ENCODE results near the gene SURF2. TPM values are rescaled to one million over a fixed set of nuclear protein-coding genes. Genes with fewer than 3 reads are reported as not detected.

SURF2 gene
- total RNA-seq, 1 donor from 2014 or later: 19.5 TPM

GRCh38 chr9:133353548-133353947, 2.8 kb upstream of the SURF2 start:
- no peak for DNase-seq (ENCODE audit: low spot score)

GRCh38 chr9:133354766-133355165, 1.6 kb upstream of the SURF2 start:
- DNase-seq (ENCODE audit: low spot score): no peak

GRCh38 chr9:133355881-133356357, 431 bp upstream of the SURF2 start:
- no peak for DNase-seq (ENCODE audit: low spot score)

- no peak for DNase-seq (ENCODE audit: low spot score)
Measured at GRCh38 chr9:133357656-133358055, 1.3 kb downstream of the SURF2 start.

GRCh38 chr9:133359399-133360175, 3.2 kb downstream of the SURF2 start:
- DNase-seq (ENCODE audit: low spot score): no peak

GRCh38 chr9:133360400-133361393, 4.3 kb downstream of the SURF2 start:
- DNase-seq (ENCODE audit: low spot score): no peak

GRCh38 chr9:133361507-133362092, 5.2 kb downstream of the SURF2 start:
- no peak for DNase-seq (ENCODE audit: low spot score)

- DNase-seq (ENCODE audit: low spot score): no peak
Measured at GRCh38 chr9:133362359-133363044, 6.2 kb downstream of the SURF2 start.

GRCh38 chr9:133366435-133366834, 10.1 kb downstream of the SURF2 start:
- no peak for DNase-seq (ENCODE audit: low spot score)

GRCh38 chr9:133367221-133367620, 10.9 kb downstream of the SURF2 start:
- no peak for DNase-seq (ENCODE audit: low spot score)

GRCh38 chr9:133367778-133368177, 11.4 kb downstream of the SURF2 start:
- no peak for DNase-seq (ENCODE audit: low spot score)

GRCh38 chr9:133368249-133368881, 12.0 kb downstream of the SURF2 start:
- DNase-seq (ENCODE audit: low spot score): no peak

GRCh38 chr9:133369422-133369821, 13.1 kb downstream of the SURF2 start:
- DNase-seq (ENCODE audit: low spot score): no peak

GRCh38 chr9:133369933-133370332, 13.6 kb downstream of the SURF2 start:
- no peak for DNase-seq (ENCODE audit: low spot score)

GRCh38 chr9:133370685-133371084, 14.3 kb downstream of the SURF2 start:
- no peak for DNase-seq (ENCODE audit: low spot score)

GRCh38 chr9:133371261-133371711, 14.9 kb downstream of the SURF2 start:
- DNase-seq (ENCODE audit: low spot score): no peak

- DNase-seq (ENCODE audit: low spot score): no peak
Measured at GRCh38 chr9:133372144-133372543, 15.8 kb downstream of the SURF2 start.

GRCh38 chr9:133374612-133375115, 18.3 kb downstream of the SURF2 start:
- no peak for DNase-seq (ENCODE audit: low spot score)

GRCh38 chr9:133375116-133375723, 18.9 kb downstream of the SURF2 start:
- DNase-seq (ENCODE audit: low spot score): peak; percentile 27
